Bone marrow (tissue), 2 donors: ENCODE results near the gene SYNPO.
A peak's percentile ranks its signal among the peaks of the same experiment; 100 is the strongest.

Source experiments
- DNase-seq, 2 donors: peaks; one replicate each; lab custom pipeline; 2025; lab: John Stamatoyannopoulos, UW

Gene SYNPO

DNA sequence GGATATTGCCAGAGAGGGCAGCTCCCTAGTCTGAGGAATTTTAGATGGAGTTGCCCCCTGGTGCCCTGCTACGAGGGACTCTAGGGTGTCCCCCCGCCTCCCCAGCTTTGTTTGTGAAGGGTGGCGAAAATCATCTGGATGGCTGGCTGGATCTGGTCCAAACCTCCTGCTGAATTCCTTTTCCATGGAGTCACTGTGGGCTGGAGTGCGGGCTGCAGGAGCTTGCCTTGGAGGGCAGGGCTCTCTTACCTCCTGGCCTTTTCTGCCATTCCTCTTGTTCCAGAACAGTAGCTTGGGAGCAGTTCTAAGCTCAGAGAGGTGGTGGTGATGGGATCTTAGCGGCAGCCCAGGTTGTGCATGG lies 2.1 kb downstream of the SYNPO start:
- DNase-seq = no peak

GRCh38 chr5:150642991-150643710 lies 2.7 kb downstream of the SYNPO start:
- no peak for DNase-seq

- no peak for DNase-seq
These were observed 3.6 kb downstream of the SYNPO start for GRCh38 chr5:150644058-150644457.

DNA sequence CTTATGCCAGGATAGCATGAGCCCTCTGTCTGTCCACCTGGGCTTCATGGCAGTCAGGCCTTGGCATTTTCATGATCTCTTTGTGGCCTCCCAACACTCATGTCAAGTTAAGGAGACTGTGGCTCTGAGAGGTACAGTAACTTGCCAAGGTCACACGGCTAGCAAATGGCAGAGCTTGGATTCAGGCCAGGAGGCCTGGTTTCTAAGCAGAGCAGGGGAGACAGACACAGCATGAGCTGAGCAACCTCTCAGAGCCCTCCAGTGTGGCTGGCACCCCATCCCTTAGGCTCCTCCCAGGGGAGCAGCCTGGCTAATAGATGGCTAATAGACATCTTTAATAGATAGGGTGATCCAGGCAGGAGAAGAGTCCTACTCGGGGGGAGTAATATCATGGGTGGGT lies 4.1 kb downstream of the SYNPO start:
- no peak for DNase-seq

- no peak for DNase-seq
These were observed 4.7 kb downstream of the SYNPO start for GRCh38 chr5:150645070-150645700.

DNA sequence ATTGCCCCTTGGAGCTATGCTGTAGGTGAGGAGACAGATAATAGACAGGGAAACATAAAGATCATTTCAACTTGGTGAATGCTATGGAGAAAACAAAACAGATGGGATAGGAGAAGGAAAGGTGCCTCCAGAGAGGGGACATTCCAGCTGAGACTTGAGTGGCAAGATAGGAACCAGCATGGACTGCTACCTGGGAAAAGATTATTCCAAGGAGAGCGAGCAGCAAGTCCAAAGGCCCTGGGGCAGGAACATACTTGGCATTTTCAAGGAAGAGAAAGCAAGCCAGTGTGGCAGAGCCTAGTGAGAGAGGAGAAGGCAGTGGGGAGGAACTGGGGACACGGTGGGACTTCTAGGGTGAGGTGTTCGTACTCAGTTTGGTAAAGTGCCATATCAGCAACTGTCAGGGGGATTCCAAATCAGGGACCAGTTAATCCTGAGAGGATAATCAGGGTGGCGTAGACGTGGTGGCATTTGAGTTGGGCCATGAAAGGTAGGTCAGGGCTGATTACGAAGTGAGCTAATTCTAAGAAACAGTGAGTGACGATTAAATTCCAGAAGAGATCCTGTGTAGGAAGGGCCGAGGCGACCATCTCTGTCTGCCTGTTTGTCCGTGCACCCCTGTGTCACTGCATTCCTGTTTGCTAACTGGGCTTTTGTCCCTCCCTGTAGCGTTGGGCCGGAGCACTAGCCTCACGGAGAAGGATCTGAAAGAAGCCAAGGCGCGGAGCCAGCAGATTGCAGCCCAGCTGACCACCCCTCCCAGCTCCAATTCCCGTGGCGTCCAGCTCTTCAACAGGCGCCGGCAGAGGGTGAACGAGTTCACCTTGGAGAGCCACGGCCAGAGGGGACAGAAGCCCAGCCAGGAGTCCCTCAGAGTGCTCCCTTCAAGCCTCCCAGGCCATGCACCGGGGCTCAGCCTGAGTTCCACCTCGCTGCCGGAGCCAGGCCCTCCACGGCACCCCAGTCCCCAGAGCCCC lies 7.1 kb downstream of the SYNPO start:
- DNase-seq = no peak

GRCh38 chr5:150648294-150649107 lies 8.0 kb downstream of the SYNPO start:
- DNase-seq = no peak

DNA sequence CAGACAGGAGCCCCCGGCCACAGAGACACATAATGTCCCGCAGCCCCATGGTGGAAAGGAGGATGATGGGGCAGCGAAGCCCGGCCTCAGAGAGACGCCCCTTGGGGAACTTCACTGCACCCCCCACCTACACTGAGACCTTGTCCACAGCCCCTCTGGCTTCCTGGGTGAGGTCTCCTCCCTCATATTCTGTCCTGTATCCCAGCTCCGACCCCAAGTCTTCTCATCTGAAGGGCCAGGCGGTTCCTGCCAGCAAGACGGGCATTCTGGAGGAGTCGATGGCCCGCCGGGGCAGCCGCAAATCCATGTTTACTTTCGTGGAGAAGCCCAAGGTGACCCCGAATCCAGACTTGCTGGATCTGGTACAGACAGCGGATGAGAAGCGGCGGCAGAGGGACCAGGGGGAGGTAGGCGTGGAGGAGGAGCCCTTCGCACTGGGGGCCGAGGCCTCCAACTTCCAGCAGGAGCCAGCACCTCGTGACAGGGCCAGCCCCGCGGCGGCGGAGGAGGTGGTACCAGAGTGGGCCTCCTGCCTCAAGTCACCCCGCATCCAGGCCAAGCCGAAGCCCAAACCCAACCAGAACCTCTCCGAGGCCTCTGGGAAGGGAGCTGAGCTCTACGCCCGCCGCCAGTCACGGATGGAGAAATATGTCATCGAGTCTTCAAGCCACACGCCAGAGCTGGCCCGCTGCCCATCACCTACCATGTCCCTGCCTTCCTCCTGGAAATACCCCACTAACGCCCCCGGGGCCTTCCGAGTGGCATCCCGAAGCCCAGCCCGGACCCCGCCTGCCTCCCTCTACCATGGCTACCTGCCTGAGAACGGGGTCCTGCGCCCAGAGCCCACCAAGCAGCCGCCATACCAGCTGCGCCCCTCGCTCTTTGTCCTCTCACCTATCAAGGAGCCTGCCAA lies 8.9 kb downstream of the SYNPO start:
- DNase-seq = no peak

- no peak for DNase-seq
These were observed 9.9 kb downstream of the SYNPO start for GRCh38 chr5:150650021-150651006.

DNA sequence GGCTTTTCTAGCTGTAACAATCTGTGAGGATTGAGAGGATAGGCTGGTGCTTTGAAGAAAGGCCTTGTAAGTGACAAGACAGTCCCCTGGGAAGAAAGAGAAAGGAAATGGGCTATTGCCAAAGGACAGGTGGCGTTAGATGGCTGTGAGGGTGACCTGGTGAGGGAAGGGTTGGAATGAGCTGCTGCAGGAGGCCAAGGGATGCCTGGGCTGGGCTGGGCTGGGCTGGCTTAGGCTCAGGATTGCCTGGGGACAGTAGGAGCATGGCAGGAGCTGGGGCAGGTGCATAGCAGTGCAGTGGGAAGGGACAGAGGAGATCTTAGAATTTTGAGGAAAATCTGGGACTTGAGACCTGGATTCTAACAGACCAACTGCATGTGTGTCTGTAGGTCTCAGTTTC lies 10.9 kb downstream of the SYNPO start:
- DNase-seq = no peak

DNA sequence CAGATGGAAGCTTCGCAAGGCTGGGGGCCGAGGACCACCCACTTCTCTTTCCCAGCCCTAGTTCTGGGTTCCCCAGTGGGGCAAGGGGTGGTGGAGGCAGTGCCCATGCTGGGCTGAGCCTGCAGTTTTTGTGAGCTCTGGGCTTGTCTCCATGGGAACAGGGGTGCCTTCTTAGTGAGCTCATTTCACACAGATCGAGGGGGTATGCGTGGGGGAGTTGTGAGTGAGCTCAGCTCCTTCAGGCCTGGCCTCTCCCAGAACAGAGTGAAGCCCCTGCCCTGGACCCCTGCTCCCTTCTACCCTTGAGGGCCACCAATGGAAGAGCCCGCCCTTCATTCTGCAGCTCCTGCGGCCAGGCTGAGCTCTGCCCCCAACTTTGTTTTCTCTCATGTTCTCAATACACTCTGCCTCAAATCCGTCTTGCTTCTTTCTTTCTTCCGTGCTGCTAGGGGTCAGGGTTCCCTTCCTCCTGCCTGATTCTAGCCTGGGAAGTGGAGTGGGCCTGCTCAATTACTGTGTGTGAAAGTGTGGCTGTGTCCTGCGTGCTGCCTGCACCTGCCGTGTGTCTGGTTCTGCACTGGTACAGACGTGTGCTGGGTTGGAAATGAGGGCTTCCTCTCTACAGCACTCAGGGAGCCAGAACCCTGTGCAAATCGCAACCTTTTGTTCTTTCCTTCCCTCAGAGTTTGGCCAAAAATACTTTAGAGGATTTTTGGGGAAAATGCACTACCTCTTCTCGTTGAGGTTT lies 11.6 kb downstream of the SYNPO start:
- no peak for DNase-seq

DNA sequence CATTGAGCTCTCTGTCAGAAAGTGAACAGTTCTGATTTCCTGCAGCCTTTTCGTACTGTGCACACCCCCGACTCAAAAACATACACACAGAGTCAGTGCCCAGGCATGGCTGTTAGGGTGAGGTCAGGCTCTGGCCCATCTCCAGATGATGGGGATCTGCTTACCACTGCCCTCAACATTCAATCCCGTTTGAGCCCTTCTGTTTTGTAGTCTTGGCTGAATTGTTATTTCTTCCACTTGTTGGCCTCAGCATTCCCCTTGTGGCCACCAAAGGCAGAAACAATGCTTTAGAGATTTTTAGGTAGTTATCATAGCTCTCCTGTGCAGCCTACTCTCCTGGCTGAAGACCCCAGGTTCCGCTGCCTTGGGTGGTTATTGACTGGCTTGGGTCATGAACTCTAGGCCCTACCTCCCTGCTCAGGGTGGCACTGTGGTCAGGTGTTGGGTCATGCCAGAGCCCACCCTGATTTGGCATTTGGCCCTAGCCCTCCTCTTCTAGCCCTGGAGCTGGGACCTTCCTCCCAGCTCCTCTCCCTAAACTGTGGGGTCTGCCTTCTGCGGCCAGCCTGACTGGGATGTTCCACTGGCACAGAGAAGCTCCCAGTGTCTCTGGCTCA lies 12.8 kb downstream of the SYNPO start:
- DNase-seq = no peak

GRCh38 chr5:150653762-150654556 lies 13.5 kb downstream of the SYNPO start:
- no peak for DNase-seq

GRCh38 chr5:150655221-150655620 lies 14.8 kb downstream of the SYNPO start:
- DNase-seq = no peak

GRCh38 chr5:150656191-150657132 lies 16.0 kb downstream of the SYNPO start:
- peak; percentile 33 to 51 for DNase-seq

DNA sequence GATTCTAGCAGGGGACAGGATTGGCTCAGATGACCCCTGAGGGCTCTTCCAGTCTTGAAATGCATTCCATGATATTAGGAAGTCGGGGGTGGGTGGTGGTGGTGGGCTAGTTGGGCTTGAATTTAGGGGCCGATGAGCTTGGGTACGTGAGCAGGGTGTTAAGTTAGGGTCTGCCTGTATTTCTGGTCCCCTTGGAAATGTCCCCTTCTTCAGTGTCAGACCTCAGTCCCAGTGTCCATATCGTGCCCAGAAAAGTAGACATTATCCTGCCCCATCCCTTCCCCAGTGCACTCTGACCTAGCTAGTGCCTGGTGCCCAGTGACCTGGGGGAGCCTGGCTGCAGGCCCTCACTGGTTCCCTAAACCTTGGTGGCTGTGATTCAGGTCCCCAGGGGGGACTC lies 17.7 kb downstream of the SYNPO start:
- no peak for DNase-seq
